Caki2 (cell line): ENCODE measurements around the gene IFIT3. TPM values are rescaled to one million over a fixed set of nuclear protein-coding genes. Genes with fewer than 3 reads are reported as not detected.
"Not testable (repeated sequence)": the region's sequence is repeated elsewhere in the genome, so short reads cannot be mapped to it uniquely, and the experiment has no call there.

Source experiments
- DNase-seq: peaks from one replicate; pipeline ENCODE4 v3.0.0-alpha.2; 2015; ENCODE audit warnings: low read depth
- in situ Hi-C: cut with HindIII; loops from 2 replicates; pipeline ENCODE4 v1.10.0; 2016; ENCODE audit warnings: low sequenced_read_pairs, low pct_unique_long_range_greater_than_20kb, mixed read lengths
- total RNA-seq: library from RNA; depleted of rRNA; stranded (reverse); fragments of >200 nt; shearing (Covaris generic); gene quantifications from 2 replicates; pipeline ENCODE4 v1.2.3, GENCODE V29; 2014; ENCODE audit warnings: low replicate concordance

The IFIT3 gene
- total RNA-seq, 1 experiment from 2014 or later = 11.3 TPM

- in situ Hi-C loops, DNase-seq: not testable (repeated sequence)
Measured at GRCh38 chr10:89325856-89326255, 1.9 kb upstream of the IFIT3 start.

GRCh38 chr10:89329151-89329550, 1.4 kb downstream of the IFIT3 start:
- DNase-seq = no peak
- in situ Hi-C loops = no loop called here

DNA sequence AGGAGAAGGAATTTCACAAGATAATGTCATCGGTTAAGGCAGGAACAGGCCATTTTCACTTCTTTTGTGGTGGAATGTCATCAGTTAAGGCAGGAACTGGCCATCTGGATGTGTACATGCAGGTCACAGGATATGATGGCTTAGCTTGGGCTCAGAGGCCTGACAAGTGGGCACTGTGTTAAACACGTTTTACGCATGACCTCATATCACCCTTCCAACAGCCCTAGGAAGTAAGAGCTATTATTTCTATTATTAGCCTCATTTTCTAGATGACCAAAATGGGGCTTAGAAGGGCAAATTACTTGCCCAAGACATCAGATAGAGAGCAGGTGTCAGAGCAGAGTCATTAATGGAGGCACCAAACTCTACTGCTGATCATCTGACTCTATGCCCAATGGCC, 2.2 kb downstream of the IFIT3 start:
- DNase-seq, in situ Hi-C loops: not testable (repeated sequence)

DNA sequence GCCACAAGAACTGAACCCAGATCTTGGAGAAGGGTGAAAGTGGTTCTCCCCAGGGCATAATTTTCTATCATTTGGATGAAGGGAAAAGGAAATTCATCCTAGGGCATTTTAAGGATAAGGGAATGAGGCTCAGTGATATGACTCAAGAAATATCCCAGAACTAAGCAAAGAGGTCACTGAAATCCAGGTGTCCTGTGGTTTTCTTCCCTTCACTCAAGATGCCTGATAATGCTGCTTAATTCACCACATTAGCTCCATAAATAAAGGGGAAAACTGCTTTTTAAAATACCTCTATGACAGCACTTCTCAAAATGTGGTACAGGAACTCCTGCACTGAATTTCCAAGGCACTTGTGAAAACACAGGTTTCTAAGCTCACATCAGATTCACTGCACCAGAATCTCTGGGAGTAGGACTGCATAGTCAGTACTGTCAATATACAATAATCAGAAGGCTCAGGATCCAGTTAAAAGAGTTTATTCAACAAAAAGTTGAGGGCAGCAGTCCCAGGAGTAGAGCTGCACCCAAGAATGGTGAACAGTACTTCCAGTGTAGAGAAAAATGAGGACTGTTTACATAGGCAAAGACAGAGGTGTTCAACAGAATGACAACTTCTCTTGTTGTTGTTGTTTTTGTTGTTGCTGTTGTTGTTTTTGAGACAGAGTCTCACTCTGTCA, 2.9 kb downstream of the IFIT3 start:
- in situ Hi-C loops = no loop called here
- DNase-seq = no peak

GRCh38 chr10:89331487-89332122, 3.8 kb downstream of the IFIT3 start:
- in situ Hi-C loops, DNase-seq: not testable (repeated sequence)

- in situ Hi-C loops = no loop called here
Measured at GRCh38 chr10:89332123-89332633, 4.4 kb downstream of the IFIT3 start.

GRCh38 chr10:89335226-89335625, 7.4 kb downstream of the IFIT3 start:
- in situ Hi-C loops = no loop called here
- no peak for DNase-seq

More at GRCh38 chr10:89332123-89332633, 4.4 kb downstream of the IFIT3 start:
- peak; percentile 47 for DNase-seq

- DNase-seq = no peak
- in situ Hi-C loops = no loop called here
Measured at GRCh38 chr10:89336241-89336640, 8.4 kb downstream of the IFIT3 start.

DNA sequence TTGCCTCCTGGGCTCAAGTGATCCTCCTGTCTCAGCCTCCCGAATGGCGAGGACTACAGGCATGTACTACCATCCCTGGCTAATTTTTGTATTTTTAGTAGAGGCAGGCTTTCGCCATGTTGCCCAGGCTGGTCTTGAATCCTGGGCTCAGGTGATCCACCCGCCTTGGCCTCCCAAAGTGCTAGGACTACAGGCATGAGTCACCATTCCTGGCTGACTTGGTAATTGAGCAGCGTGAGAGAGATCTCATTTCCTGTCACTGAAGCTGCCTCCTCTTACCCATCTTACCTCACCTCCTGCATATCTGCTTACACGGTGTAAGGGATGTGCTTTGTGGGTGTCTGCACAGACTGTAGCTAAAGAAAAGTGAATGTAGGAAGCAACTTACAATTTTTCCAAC, 9.7 kb downstream of the IFIT3 start:
- in situ Hi-C loops = no loop called here
- peak; percentile 59 for DNase-seq

GRCh38 chr10:89338713-89339112, 10.9 kb downstream of the IFIT3 start:
- in situ Hi-C loops = no loop called here
- DNase-seq = no peak

GRCh38 chr10:89339875-89340274, 12.1 kb downstream of the IFIT3 start:
- no peak for DNase-seq
- in situ Hi-C loops = no loop called here

DNA sequence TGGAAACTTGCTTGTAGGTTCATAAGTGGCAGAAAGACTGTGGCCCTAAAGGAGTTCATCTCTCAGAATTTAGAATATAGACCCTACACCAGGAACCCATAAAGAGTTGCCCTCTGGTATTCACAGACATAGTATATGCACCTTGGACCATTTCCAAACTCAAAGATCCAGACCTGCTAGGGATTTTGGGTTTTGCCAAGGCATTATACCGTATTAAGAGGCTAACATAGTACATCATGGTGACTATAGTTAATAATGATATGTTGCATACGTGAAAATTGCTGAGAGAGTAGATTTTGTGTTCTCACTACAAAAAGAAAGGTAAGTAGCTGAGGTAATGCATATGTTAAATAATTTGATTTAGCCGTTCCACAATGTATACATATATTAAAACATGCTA, 13.9 kb downstream of the IFIT3 start:
- no peak for DNase-seq
- in situ Hi-C loops = no loop called here

- in situ Hi-C loops = no loop called here
Measured at GRCh38 chr10:89342206-89342958, 14.6 kb downstream of the IFIT3 start.

DNA sequence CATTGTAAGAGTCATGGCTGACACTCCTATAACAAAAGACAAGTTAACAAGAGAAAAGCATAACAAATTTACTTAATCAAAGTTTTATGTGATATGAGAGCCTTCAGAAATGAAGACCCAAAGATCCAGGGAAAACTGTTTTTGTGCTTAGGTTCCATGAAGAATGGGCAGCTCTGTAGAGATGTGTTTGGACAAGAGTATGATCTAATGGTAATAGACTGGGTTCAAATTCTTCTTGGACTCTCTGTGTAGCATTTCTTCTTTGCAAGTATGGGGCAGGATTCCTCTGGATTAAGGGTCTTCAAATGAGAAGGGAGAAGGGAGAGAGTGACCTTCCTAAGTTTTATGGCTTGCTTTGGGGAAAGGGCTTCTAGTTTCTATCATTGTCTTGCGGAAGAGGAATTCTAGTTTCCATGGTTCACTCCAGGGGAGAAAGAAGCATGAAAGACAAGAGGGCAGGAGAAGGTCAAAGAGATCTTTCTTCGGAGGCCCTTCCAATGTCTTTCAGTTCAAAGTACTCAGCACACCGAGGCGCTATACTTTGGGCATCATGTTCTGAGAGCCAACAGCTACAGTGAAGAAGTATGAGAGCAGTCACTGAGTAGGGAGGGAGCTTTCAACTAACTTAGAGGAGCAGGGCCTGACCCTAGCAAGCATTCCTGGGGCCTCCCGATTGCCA, 15.4 kb downstream of the IFIT3 start:
- no peak for DNase-seq
- in situ Hi-C loops = no loop called here

More at GRCh38 chr10:89342206-89342958, 14.6 kb downstream of the IFIT3 start:
- peak; percentile 96 for DNase-seq

GRCh38 chr10:89344156-89344555, 16.4 kb downstream of the IFIT3 start:
- in situ Hi-C loops = no loop called here
- no peak for DNase-seq

- in situ Hi-C loops = no loop called here
Measured at GRCh38 chr10:89345367-89346000, 17.7 kb downstream of the IFIT3 start.

GRCh38 chr10:89346405-89347254, 18.8 kb downstream of the IFIT3 start:
- in situ Hi-C loops = no loop called here
- DNase-seq = no peak

More at GRCh38 chr10:89345367-89346000, 17.7 kb downstream of the IFIT3 start:
- no peak for DNase-seq
